ENCODE data around the gene CEACAM18.

The CEACAM18 gene

DNA sequence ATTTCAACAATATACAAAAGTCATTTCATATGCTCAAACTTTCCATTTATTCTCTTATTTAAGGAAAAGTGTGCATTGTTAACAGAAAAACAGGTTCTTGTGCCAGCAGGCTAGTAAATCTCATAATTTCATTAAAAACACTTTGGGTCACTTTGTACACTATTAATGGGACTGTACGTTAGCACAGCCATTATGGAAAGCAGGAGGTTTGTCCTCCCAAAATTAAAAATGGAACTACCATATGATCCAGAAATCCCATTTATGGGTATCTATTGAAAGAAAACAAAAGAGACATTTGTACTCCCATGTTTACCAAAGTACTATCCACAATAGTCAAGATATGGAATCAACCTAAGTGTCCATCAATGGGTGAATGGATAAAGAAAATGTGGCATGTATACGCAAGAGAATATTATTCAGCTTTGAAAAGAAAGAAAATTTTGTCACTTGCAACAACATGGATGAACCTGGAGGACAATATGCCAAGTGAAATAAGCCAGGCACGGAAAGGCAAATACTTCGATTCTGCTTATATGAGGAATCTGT, 61.6 kb downstream of the CEACAM18 start:
- DNase-seq: no peak
